Memory B cell (primary cell): ENCODE data around the gene MYPOP.
"Not testable (repeated sequence)": the region's sequence is repeated elsewhere in the genome, so short reads cannot be mapped to it uniquely, and the experiment has no call there.

ENCODE experiments used
- ATAC-seq: fragments of 150-1000 bp; cut with Tn5 transposase; 2 replicates; pipeline ENCODE4 v1.10.0; 2021; ENCODE audit warnings: low read depth, mild to moderate bottlenecking, moderate library complexity
- DNase-seq, 2 donors: peaks; one replicate each; pipeline ENCODE4 v3.0.0; 2022; ENCODE audit warnings: low spot score in 2 of 2
- H3K27ac Mint-ChIP-seq: one replicate; pipeline ENCODE4 v1.8.0; 2022; ENCODE audit warnings: mild to moderate bottlenecking, moderate library complexity, mixed read lengths
- H3K27me3 Mint-ChIP-seq: one replicate; pipeline ENCODE4 v1.8.0; 2022; ENCODE audit warnings: mixed read lengths
- H3K36me3 Mint-ChIP-seq: one replicate; pipeline ENCODE4 v1.8.0; 2022; ENCODE audit warnings: mild to moderate bottlenecking, mixed read lengths
- H3K4me1 Mint-ChIP-seq: one replicate; pipeline ENCODE4 v1.8.0; 2022; ENCODE audit warnings: mixed read lengths
- H3K4me3 Mint-ChIP-seq: one replicate; pipeline ENCODE4 v1.8.0; 2022; ENCODE audit warnings: mild to moderate bottlenecking, moderate library complexity, mixed read lengths
- H3K9me3 Mint-ChIP-seq: one replicate; pipeline ENCODE4 v1.8.0; 2022; ENCODE audit warnings: mixed read lengths

MYPOP gene

DNA sequence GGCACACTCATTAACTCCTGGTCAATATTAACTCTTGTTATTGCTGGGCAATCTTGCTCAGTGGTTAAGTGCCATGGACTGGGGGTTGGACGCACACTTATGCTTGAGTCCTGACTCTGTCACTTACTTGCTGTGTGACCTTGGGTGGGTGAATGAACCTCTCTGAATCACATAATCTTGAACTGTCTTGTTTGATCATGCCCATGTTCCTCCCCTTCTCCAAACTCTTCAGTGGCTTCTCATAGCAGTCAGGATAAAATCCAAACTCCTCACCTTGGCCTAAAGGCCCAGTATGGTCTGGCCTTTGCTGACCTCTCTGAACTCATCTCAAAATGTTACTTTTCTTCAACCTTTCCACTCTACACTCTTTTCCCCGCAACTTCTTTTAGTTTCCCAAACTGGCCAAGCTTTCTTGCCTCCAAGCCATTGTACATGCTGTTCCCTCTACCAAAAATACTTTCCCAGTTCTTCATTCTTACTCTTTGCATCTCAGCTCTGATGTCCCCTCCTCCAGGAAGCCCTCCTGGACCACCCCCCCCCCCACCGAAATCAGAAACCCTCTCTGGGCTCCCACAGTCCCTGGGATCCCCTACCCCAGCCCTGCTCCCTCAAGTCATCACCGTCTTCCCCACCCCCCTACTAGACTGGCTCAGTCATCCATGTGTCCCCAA, 2.4 kb downstream of the MYPOP start:
- ATAC-seq (no peak), DNase-seq (no peak)
- Mint-ChIP-seq H3K4me3 (peak overlapping the region; percentile 9), H3K27me3 (peaks cover 2% of the 10 kb centered on the region), H3K9me3 (no peaks in the 10 kb centered on the region), H3K36me3 (peaks cover 16% of the 10 kb centered on the region), H3K27ac (no peak overlapping the region), H3K4me1 (peaks cover 18% of the 10 kb centered on the region)

- H3K9me3 Mint-ChIP-seq = no peaks in the 10 kb centered on the region
- peaks cover 2% of the 10 kb centered on the region for H3K27me3 Mint-ChIP-seq
- peaks cover 18% of the 10 kb centered on the region for H3K36me3 Mint-ChIP-seq
- no peak overlapping the region for H3K27ac Mint-ChIP-seq
- DNase-seq = no peak
- peaks cover 20% of the 10 kb centered on the region for H3K4me1 Mint-ChIP-seq
- no peak overlapping the region for H3K4me3 Mint-ChIP-seq
- no peak for ATAC-seq
These were observed 3.2 kb downstream of the MYPOP start for GRCh38 chr19:45899253-45899652.

DNA sequence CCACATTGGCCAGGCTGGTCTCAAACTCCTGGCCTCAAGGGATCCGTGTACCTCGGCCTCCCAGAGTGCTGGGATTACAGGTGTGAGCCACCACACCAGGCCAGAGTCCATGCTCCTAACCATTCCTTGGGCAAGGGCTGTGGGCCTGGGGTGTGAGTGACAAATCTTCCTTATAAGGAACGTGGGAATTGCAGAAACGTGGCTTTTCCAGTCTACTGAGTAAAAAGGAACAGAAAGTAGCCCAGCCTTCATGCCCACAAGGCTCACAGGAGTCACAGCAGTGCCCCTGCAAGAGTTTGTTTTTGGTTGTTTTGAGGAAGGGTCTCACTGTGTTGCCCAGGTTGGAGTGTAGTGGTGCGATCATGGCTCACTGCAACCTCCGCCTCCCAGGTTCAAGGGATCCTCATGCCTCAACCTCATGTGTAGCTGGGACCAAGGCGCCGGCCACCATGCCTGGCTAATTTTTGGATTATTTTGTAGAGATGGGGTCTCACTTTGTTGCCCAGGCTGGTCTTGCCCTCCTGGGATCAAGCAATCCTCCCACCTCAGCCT, 5.1 kb downstream of the MYPOP start:
- peaks cover 18% of the 10 kb centered on the region for H3K36me3 Mint-ChIP-seq
- H3K27ac Mint-ChIP-seq = no peak overlapping the region
- no peak for ATAC-seq
- no peaks in the 10 kb centered on the region for H3K27me3 Mint-ChIP-seq
- no peak for DNase-seq
- H3K9me3 Mint-ChIP-seq = no peaks in the 10 kb centered on the region
- no peak overlapping the region for H3K4me3 Mint-ChIP-seq
- peaks cover 27% of the 10 kb centered on the region for H3K4me1 Mint-ChIP-seq

DNA sequence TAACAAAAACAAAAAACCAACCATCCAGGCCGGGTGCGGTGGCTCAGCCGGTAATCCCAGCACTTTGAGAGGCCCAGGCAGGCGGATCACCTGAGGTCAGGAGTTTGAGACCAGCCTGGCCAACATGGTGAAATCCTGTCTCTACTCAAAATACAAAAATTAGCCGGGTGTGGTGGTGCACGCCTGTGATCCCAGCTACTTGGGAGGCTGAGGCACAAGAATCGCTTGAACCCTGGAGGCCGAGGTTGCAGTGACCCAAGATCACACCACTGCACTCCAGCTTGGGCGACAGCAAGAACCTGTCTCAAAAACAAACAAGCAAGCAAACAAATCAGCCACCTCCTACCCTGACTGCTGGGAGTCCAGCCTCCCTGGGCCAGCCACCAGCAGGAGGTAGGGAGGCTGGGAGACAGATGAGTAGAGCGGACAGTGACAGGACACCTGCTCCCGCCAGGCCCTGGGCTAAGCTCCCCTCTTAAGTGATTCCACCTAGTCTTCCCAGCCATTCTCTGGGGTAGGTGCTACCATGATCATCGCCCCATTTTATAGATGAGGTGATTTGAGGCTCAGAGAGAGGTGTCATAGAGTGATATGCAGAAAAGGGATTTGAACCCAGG, 6.3 kb downstream of the MYPOP start:
- Mint-ChIP-seq H3K4me1 (peaks cover 22% of the 10 kb centered on the region), H3K36me3 (peaks cover 18% of the 10 kb centered on the region)
- DNase-seq, H3K27ac Mint-ChIP-seq, H3K4me3 Mint-ChIP-seq, H3K27me3 Mint-ChIP-seq, H3K9me3 Mint-ChIP-seq, ATAC-seq: not testable (repeated sequence)

DNA sequence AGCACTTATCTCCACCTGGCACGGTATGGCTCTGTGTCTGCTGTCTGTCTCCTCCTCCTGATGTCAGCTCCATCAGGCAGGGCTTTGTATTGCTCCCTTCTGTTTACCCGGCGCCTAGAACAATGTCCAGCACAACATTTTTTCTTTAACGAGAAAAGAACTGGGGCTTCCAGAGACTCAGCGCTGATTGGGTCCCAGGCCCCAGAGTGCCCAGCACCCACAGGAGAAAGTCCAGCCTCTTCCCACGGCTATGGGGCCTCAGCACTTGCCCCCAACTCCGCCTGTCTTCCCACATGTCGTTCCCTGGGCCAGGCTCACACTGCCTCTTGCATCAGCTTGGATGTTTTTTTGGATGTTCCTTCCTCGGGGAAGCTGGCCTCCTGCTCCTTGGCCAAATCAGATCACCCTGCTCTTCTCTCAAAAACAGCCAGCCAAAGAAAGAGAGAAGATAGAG, 6.9 kb downstream of the MYPOP start:
- Mint-ChIP-seq H3K36me3 (peaks cover 18% of the 10 kb centered on the region), H3K27me3 (no peaks in the 10 kb centered on the region), H3K4me3 (no peak overlapping the region), H3K9me3 (no peaks in the 10 kb centered on the region), H3K4me1 (peaks cover 19% of the 10 kb centered on the region), H3K27ac (no peak overlapping the region)
- DNase-seq (no peak), ATAC-seq (no peak)

- no peaks in the 10 kb centered on the region for H3K9me3 Mint-ChIP-seq
- H3K27ac Mint-ChIP-seq = no peak overlapping the region
- H3K27me3 Mint-ChIP-seq = no peaks in the 10 kb centered on the region
- no peak overlapping the region for H3K4me3 Mint-ChIP-seq
- no peak for ATAC-seq
- H3K36me3 Mint-ChIP-seq = peaks cover 9% of the 10 kb centered on the region
- DNase-seq = no peak
- H3K4me1 Mint-ChIP-seq = peaks cover 16% of the 10 kb centered on the region
These were observed 11.5 kb downstream of the MYPOP start for GRCh38 chr19:45890877-45891276.

DNA sequence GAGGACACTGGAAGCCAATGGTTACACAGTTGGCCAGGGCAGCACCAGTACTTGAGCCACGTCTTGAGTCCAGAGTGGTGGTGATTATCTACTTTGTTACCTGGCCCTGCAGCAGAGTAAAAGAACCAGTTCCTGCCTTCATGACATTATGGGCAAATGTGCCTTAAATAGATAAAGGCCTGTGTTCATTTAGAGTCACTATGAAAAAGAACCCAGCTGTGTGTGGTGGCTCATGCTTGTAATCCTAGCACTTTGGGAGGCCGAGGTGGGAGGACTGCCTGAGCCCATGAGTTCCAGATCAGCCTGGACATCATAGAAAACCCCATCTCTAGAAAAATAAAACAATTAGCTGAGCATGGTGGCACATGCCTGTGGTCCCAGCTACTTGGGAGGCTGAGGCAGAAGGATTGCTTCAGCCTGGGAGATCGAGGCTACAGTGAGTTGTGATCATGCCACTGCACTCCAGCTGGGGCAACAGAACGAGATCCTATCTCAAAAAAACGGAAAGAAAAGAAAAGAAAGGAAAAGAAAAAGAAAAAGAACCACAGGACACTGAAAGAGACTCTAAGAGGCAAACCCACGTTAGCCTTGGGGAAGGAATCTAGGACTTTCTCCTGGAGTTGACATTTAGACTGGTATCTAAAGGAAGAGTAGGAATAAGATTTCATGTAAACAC, 13.1 kb downstream of the MYPOP start:
- H3K36me3 Mint-ChIP-seq = peaks cover 3% of the 10 kb centered on the region
- H3K27ac Mint-ChIP-seq = no peak overlapping the region
- no peaks in the 10 kb centered on the region for H3K27me3 Mint-ChIP-seq
- no peaks in the 10 kb centered on the region for H3K9me3 Mint-ChIP-seq
- DNase-seq (no peak), ATAC-seq (no peak)
- no peak overlapping the region for H3K4me3 Mint-ChIP-seq
- H3K4me1 Mint-ChIP-seq = peaks cover 10% of the 10 kb centered on the region

DNA sequence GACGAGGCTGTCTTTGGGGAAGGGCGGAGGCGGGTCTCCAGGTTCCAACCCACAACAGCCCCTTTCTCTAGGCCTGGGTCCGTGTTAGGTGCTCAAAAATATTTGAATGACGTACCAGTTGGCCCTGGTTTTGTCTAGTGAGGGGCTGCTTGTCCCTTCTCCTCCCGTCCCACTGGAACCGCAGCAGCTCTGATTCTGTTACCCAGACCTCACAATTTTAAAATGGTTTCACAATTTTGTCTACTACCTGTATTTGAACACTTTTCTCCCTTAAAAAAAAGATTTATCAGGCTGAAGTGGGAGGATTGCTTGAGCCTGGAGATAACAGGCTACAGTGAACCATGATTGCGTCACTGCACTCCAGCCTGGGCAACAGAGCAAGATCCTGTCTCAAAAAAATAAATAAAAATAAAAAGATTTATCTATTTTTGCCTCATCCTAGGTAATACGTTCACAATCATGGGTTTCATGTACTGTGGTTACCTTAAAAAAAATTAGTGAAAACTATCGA, 15.2 kb downstream of the MYPOP start:
- Mint-ChIP-seq H3K9me3 (no peaks in the 10 kb centered on the region), H3K4me3 (peak overlapping the region; percentile 92), H3K27me3 (no peaks in the 10 kb centered on the region), H3K27ac (peak overlapping the region; percentile 89), H3K4me1 (peaks cover 9% of the 10 kb centered on the region), H3K36me3 (peaks cover 6% of the 10 kb centered on the region)
- no peak for ATAC-seq
- DNase-seq = no peak

GRCh38 chr19:45886427-45887199, 15.8 kb downstream of the MYPOP start:
- peaks cover 9% of the 10 kb centered on the region for H3K36me3 Mint-ChIP-seq
- peak overlapping the region; percentile 92 for H3K4me3 Mint-ChIP-seq
- ATAC-seq (peak; percentile 70), DNase-seq (peak; percentile 79 to 87)
- H3K9me3 Mint-ChIP-seq = no peaks in the 10 kb centered on the region
- peaks cover 9% of the 10 kb centered on the region for H3K4me1 Mint-ChIP-seq
- peaks cover 2% of the 10 kb centered on the region for H3K27me3 Mint-ChIP-seq
- peak overlapping the region; percentile 89 for H3K27ac Mint-ChIP-seq

GRCh38 chr19:45885556-45886426, 16.6 kb downstream of the MYPOP start, which contains the start of gene IRF2BP1:
Gene IRF2BP1 (minus strand): TSS chr19:45886141. CDS start chr19:45885774, 367 bp downstream.
- peaks cover 11% of the 10 kb centered on the region for H3K36me3 Mint-ChIP-seq
- peaks cover 9% of the 10 kb centered on the region for H3K4me1 Mint-ChIP-seq
- DNase-seq (peak; percentile 80 to 86), ATAC-seq (peak; percentile 82)
- no peaks in the 10 kb centered on the region for H3K9me3 Mint-ChIP-seq
- H3K27ac Mint-ChIP-seq = peak within 1 kb of the TSS; percentile 89
- H3K27me3 Mint-ChIP-seq = peaks cover 6% of the 10 kb centered on the region
- H3K4me3 Mint-ChIP-seq = peak within 1 kb of the TSS; percentile 92

DNA sequence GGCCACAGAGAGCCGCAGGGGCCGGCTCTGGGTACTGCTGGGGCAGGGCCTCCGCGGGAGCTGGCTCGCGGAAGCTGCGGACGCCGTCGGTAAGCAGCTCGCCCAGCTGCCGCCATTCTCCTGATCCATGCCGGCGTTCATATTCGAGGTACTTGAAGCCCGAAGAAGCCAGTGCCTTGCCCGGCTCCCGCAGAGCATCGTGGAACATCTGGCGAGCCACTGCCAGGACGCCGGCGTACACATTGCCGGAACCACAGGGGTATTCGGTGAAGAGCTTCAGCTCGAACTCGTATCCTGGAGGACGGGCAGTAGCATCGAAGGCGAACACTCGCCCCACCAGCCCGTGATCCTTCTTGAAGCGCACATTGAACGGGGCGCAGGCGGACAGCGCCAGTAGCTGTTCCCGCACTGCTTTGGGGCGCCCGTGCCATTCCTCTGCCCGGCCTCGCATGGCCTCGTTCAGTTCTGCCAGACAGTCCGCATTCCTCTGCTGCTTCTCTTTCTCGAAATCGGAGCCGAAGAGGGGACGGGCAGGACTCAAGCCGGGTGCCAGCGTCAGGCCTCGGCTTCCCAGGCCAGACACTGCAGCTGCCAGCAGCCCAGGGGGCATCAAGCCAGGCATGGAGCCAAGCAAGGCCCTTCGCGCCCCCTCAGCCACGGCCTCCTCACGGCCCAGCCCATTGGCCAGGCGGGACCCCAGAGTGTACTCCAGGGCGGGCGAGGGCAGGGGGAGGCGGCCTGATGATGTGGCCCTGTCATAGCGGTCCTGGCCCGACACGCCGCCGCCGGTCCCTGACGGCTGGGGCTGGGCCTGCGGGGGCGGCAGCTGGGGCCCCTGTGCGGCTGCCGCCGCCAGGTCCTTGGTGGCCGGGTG, 17.5 kb downstream of the MYPOP start:
- H3K9me3 Mint-ChIP-seq = no peaks in the 10 kb centered on the region
- H3K4me1 Mint-ChIP-seq = peaks cover 9% of the 10 kb centered on the region
- no peak overlapping the region for H3K27ac Mint-ChIP-seq
- peak overlapping the region; percentile 44 for H3K4me3 Mint-ChIP-seq
- peaks cover 8% of the 10 kb centered on the region for H3K36me3 Mint-ChIP-seq
- DNase-seq (peak in 1 of 2 donors; percentile 41), ATAC-seq (no peak)
- peaks cover 9% of the 10 kb centered on the region for H3K27me3 Mint-ChIP-seq
